ENCODE measurements around the gene BMPER.

DNA sequence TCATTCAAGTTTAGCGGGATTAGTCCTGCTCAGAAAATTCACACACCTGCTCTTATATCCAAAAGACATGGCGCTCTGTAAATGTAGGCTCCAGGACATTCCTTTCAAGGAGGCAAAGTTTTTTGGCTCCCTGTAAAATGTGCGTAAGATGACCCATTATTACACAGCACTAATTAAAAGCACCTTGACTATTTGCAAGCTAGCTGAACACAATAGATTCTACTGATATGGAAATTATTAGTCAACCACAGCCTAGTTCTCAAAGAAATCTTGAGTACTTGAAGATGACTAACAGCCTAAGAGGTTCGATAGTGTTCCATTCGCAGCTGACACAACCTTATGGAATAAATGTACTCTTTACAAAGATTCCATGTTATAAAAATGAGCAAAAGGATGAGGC, 175.2 kb downstream of the BMPER start:
- TF ChIP-seq CTCF (conservative IDR thresholded peaks at IDR 0.05; ENCODE audit: low read depth, low read length) (no peak), EZH2 (IDR thresholded peaks at IDR 0.05; ENCODE audit: borderline replicate concordance, low read depth, low read length, poor library complexity, severe bottlenecking) (no peak)
